ENCODE data around the gene ROCK2.

The ROCK2 gene

DNA sequence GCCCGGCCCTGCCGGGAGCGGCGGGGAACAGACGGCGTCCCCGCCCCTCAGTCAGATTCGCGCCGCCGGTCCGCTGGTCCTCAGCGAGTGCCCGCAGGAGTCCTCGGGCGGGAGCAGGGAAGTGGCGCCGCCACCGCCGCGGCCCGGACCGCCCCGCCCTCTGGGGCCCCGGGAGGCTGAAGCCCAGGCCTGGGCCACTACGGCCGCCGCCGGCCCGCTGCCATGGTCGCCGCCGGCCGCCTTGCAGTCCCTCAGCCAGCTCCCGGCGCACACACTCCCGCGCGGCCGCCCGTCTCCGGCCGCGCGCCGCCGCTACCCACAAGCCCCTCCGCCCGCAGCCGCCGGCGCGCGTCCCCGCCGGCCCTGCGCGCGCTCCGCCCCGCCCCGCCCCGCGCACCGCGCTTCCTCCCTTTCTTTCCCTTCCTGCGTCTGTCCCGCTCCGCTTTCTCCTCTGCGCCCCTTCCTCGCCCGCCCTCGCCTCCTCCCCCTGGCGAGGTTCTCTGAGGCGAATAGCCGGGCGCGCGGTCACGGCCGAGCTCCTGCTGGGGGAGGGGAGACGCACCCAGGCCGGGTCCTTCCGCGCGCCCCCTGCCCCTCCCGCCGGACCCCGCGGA is at the start of gene ROCK2:
ROCK2 (minus strand) TSS at position 295 of the 614 bp plus-strand sequence. CDS start 500 bp downstream, outside the sequence.
- peak; percentile 66 for DNase-seq

- no peak for DNase-seq
Measured at GRCh38 chr2:11393711-11394236, 49.3 kb upstream of the ROCK2 start.

DNA sequence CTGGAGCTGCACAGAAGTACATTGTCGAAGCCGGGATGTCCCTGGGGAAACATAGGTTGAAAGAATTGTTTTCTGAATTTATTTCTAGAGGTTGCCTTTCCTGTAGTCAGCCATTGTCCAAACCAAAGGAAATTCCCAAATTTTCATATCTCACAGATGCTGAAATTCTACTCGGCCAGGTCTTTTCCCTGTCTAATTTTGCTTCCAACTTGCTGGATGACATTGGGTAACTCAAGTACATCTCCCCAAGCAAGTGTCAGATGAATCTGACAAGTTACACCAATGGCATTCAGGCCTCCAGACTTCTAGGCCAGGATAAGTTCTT is 47.5 kb upstream of the ROCK2 start:
- DNase-seq = no peak

- DNase-seq = no peak
Measured at GRCh38 chr2:11390399-11390658, 45.9 kb upstream of the ROCK2 start.

GRCh38 chr2:11389551-11390398 is 45.3 kb upstream of the ROCK2 start:
- no peak for DNase-seq

DNA sequence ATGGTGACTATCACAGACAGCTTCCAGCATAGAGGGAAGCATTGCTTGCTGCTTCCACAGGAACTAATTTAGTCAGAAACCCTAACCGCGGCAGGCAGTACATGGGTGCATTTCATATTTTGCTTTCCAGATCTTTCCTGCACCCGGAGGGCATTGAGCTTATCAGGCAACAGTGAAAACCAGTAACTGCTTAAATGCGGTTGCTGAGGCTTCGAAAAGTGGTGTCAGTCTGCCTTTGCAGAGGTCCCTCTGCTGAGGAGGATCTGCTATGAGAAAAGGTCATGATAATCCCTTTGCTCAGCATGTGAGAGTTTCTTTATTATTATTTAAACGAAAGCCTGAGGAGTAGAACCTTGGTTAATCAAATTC is 44.6 kb upstream of the ROCK2 start:
- DNase-seq = no peak

- no peak for DNase-seq
Measured at GRCh38 chr2:11388262-11389051, 44.0 kb upstream of the ROCK2 start.

DNA sequence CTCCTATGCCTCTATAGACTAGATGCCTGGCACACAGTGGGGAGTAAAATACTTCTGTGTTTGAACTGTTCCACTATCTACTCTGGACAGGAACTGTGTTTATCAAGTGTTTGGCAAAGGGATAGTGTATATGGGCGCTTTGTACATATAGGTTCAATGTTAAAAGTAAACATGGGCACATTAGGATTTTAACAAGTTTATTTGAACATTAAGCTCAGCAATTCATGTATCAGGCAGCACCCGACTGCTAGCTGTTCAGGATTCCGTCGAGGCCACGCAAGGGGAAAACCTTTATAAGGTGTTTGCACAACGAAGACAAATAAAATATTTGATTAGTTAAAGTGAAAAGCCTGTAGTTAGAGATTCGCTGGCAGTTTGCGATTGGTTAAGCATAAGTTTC is 43.4 kb upstream of the ROCK2 start:
- no peak for DNase-seq

DNA sequence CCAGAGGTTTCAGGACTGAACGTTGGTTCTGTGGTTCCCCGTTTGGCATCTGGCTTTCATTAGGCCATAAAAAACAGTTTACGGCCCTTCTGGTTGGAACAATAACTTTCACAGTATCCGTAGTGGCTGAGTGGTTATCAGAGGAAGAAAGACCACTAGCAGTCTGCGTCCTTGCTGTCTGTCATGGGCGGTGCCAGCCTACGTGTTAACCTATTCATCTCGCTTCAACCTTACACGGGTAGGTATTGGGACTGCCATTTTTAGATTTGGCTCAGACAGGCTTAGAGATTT is 42.6 kb upstream of the ROCK2 start:
- DNase-seq = no peak

DNA sequence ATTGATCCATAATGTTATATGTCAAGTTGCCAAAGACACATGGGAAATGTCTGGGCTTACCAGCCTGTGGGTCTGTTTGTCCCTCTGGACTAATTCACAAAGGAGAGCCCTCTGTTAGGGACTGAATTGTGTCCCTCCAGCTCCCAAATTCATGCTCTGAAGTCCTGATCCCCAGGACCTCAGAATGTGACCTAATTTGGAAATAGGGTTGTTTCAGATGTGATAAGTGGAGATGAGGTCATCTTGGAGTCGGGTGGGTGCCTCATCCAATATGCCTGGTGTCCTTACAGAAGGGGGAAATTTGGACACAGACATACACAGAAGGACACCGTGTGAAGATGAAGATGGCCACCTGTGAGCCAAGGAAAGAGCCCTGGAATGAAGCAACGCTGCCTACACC is 41.4 kb upstream of the ROCK2 start:
- no peak for DNase-seq

GRCh38 chr2:11385216-11385615 is 40.8 kb upstream of the ROCK2 start:
- DNase-seq = no peak

DNA sequence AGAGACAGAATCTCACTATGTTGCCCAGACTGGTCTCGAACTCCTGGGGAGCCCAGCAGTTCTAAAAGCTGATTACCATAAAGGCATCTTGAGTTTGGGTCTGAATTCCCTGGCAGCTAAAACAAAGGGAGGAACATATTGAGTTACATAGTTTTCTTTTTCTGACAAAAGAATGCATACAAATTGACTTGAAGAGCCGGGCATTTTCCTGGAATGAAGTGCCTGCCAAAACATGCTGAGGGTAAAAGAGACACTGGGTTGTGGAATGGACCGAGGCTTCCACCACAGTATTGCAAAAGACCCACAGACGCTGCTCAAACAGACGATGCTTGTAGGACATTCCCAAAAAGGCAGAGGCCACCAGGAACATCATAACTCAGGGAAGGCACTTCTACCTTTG is 35.1 kb upstream of the ROCK2 start:
- no peak for DNase-seq

DNA sequence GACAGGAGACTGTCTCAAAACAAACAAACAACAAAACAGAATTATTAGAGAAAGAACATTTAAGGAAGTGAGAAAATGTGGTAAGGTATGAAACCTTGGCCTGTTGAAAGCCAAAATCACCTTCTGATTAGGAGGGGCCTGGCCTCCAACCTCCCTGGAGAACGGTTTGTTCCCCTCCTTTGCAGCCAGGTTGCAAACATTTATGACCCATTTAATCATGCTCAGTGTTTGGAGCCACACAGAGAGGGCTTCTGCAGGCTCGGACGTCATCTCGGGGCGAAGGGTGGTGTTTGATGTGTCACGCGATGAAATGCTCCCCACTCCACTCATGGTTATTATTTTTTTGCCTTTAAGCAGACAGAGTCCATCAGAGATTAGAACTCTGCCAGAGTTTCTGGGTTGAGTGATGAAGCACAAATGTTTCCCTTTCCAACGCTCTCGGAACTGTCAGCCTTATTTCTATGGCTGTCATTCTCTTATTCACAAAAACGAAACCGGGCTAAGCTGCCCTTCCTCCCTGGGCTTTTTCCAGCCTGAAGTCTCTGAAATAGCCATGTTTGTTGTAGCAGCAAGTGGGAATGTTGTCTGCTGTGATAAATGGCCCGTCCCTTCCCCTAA is 33.6 kb upstream of the ROCK2 start:
- no peak for DNase-seq

DNA sequence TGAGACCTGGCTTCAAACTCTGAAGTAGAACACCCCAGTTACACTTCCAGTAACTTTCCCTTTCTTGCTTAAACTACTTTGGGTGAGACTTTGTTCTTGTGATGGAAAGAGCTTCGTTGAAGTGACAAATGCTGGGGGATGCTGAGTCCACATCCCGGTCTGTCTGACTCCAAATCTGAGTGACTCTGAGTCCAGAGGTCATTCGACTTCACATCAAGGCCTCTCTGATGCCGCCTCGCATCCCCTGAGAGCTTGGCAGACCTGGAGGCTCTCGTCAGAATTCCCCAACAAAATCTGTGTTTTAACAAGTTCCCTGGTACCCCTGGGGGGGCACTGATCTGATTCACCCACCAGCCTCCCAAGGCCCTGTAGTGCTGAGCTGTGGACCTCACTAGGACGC is 31.6 kb upstream of the ROCK2 start:
- DNase-seq = no peak

GRCh38 chr2:11375689-11376027 is 31.2 kb upstream of the ROCK2 start:
- no peak for DNase-seq

DNA sequence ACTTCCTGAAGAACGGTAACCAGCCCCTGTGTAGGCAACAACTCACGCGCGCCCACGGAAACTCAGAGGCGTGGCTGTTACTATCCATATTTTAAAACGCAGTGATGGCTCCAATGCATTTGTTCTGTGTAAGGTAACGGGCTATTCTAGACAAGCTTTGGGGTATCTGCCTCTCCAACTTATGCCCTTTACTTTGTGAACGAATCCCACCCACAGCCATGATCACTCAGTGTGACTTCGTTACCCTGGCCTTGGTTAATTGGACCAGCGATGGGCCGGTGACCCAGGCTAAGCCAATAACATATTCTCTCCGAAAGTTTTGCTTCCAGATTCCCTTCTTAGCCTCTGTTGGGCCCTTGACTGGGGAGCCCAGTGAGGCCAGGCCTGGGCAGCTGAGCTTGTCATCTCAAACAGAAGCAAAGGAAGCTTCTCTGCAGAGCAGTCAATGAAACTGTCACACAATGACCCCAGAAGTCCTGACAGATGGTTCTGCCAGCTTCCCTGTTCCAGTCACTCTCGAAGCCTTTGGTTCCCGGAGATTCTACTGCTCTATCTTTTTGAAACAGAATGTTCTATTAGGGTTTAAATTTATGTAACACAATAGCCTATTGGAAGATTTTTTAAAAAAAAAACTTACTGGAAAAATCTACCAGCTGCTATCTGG is 30.7 kb upstream of the ROCK2 start:
- no peak for DNase-seq

- no peak for DNase-seq
Measured at GRCh38 chr2:11373096-11373495, 28.7 kb upstream of the ROCK2 start.

DNA sequence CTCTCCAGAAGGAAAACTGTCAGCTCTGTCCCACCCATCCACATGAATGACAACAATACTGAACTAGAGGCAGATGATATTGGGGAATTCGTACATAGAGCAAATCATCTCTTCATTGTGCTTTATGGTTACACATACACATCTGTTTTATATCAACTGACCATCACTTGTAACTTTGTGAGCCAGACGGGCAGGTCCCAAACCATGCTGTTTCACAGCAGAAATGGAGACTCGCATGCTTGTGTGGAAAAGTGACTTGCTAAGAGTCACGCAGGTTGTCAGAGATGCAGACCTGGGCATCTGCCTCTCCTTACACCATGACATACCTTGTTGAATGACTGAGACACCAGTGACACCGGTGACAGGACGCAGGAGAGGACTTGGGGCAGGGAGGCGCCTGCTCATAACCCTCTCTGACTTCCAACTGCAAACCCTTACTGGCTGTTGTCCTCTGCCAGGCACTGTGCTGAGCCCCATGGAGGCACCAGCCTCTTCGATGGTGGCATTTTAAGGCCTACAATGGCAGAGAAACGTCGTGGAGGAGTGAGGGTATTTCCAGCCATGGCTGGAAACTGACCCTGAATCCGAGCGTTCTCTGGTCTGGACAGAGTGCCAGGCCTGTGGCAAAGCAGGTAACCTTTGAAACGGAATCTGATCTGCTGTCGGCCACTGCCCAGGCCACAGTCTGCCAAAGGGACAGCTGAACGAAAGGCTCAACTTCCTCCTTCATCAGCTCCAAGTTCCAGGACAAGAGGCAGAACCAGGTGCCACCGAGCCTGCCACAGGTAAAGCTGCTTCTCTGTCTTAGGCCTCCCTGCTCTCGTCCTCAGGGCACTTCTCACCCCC is 26.9 kb upstream of the ROCK2 start:
- DNase-seq = no peak

DNA sequence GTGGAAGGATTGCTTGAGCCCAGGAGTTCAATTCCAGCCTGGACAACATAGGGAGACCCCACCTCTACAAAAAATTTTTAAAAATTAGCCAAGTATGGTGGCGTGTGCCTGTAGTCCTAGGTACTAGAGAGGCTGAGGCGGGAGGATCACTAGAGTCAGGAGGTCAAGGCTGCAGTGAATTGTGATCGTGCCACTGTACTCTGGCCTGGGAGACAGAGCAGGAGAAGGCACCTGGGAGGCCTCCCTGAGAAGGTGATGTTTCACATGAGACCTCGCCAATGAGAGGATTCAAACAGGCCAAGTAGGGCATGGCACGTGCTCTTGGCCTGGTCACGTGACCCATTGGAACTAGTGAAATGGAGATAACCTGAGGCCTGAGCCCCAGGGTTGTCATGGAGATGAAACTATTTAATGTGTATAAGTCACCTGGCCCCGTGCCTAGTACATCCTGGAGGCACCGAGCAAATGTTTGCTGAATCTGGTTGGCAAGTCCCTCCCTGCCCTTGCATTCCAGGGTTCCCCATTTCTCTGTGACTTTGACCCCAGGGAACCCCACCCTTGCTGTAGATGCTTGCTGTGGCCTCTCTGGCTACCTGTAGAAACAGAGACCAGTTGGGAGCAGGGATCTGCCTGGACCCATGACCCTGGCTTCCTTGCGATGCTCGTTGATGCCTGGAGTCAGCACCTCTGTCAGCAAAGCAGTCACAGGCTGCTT is 26.1 kb upstream of the ROCK2 start:
- no peak for DNase-seq

DNA sequence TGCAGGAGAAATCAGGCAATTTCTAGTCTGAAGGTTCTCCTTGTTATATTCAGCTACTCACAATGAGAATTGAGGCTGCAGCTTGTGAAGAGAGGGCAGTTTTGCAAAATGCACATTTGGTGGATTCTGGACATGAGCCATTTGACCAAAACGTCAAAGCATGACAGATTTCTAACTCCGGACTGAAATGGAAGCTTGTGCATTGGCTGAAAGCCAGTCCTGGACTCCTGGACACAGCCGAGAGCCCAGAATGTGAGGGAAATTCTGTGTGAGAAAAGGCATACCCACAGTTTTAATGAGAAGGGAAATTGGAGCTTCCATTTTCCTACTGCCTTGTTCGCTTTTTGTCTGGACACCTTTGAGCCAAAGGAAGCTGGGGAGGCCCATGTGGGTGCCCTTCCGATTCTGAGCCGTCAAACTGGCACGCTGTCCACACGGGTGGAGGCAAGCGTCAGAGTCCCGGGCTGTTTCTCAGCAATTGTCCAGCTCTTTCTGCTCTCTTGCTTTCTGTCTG is 23.7 kb upstream of the ROCK2 start:
- no peak for DNase-seq

- DNase-seq = no peak
Measured at GRCh38 chr2:11367170-11367730, 22.8 kb upstream of the ROCK2 start.
